GM19240 (cell line): Measurements from ENCODE around the gene CDIP1.

Source experiments
- DNase-seq: peaks from one replicate; pipeline ENCODE4 v3.0.0; 2011; ENCODE audit warnings: low spot score; ENCODE audit not compliant: insufficient read length

The CDIP1 gene

GRCh38 chr16:4460936-4461249, 77.7 kb downstream of the CDIP1 start:
- no peak for DNase-seq
